ENCODE results near the gene B4GALT3.

- TF ChIP-seq CTCF (conservative IDR thresholded peaks at IDR 0.05; ENCODE audit: low read depth, low read length) (no peak), USF2 (IDR thresholded peaks at IDR 0.05; ENCODE audit: low read depth, low read length) (no peak)
These were observed 8.0 kb upstream of the B4GALT3 start for GRCh38 chr1:161185282-161185682.

Measured in IMR-90 (cell line).